ENCODE data around the gene SCT. TPM values are rescaled to one million over a fixed set of nuclear protein-coding genes. Genes with fewer than 3 reads are reported as not detected.

SCT gene
- polyA plus RNA-seq, 3 donors = not detected

GRCh38 chr11:596374-596773, 30.6 kb downstream of the SCT start:
- no peak overlapping the region for H3K9ac ChIP-seq (ENCODE audit: insufficient read depth, low read length, poor library complexity, severe bottlenecking)
- H3K4me1 ChIP-seq (ENCODE audit: control insufficient read depth in 1 of 2, insufficient read depth in 2 of 2, low read length in 2 of 2) = no peaks in the 10 kb centered on the region
- no peaks in the 10 kb centered on the region for H3K9me3 ChIP-seq (replicated peaks in 1 of 2; ENCODE audit: control insufficient read depth in 1 of 2, insufficient read depth in 1 of 2, low read length in 2 of 2)
- H3K27me3 ChIP-seq (ENCODE audit: control insufficient read depth in 2 of 2, insufficient read depth in 2 of 2, low read length in 2 of 2) = no peaks in the 10 kb centered on the region
- 76% methylated on average over 7 of the region's 10 CpGs for WGBS (ENCODE audit: insufficient coverage)
- no peak overlapping the region for H2AFZ ChIP-seq (ENCODE audit: insufficient read depth, low read depth, low read length, poor library complexity, severe bottlenecking)
- Mint-ChIP-seq H3K27ac (peak overlapping the region in 2 of 7 donors; percentile 6 to 60), H3K36me3 (peaks cover 67 to 97% of the 10 kb centered on the region in 2 donors), H3K9me3 (no peaks in the 10 kb centered on the region), H3K27me3 (ENCODE audit: low read depth in 3 of 3) (no peaks in the 10 kb centered on the region), H3K4me1 (no peaks in the 10 kb centered on the region), H3K4me3 (no peak overlapping the region)
- no peak overlapping the region for H3K27ac ChIP-seq (ENCODE audit: low read depth in 1 of 2, low read length in 2 of 2)
- H3K4me2 ChIP-seq (replicated peaks; ENCODE audit: extremely low read depth, low read length, poor library complexity, severe bottlenecking) = no peak overlapping the region
- no peak for TF ChIP-seq CTCF (IDR thresholded peaks at IDR 0.05)
- intact Hi-C loops (cut with micrococcal nuclease) = no loop called here
- H3K79me2 ChIP-seq (ENCODE audit: insufficient read depth, low read length) = peaks cover 4% of the 10 kb centered on the region
- DNase-seq = no peak
- H3K36me3 ChIP-seq (replicated peaks in 1 of 2; ENCODE audit: control insufficient read depth in 1 of 2, insufficient read depth in 2 of 2, low read length in 2 of 2) = peaks cover 88 to 94% of the 10 kb centered on the region in 2 donors
- H4K20me1 ChIP-seq (ENCODE audit: insufficient read depth, low read length) = peaks cover 65% of the 10 kb centered on the region
- no peak overlapping the region for H3K4me3 ChIP-seq (replicated peaks in 1 of 3; ENCODE audit: low read depth in 2 of 3, low read length in 3 of 3)

GRCh38 chr11:595400-595799, 31.6 kb downstream of the SCT start:
- peaks cover 65% of the 10 kb centered on the region for H4K20me1 ChIP-seq (ENCODE audit: insufficient read depth, low read length)
- peaks cover 4% of the 10 kb centered on the region for H3K79me2 ChIP-seq (ENCODE audit: insufficient read depth, low read length)
- Mint-ChIP-seq H3K9me3 (no peaks in the 10 kb centered on the region), H3K36me3 (peaks cover 74 to 97% of the 10 kb centered on the region in 2 donors), H3K4me1 (no peaks in the 10 kb centered on the region), H3K27me3 (ENCODE audit: low read depth in 3 of 3) (peaks cover 0 to 2% (median 0%) of the 10 kb centered on the region in 3 donors), H3K27ac (no peak overlapping the region), H3K4me3 (no peak overlapping the region)
- no peaks in the 10 kb centered on the region for H3K4me1 ChIP-seq (ENCODE audit: control insufficient read depth in 1 of 2, insufficient read depth in 2 of 2, low read length in 2 of 2)
- no peak for DNase-seq
- H3K36me3 ChIP-seq (replicated peaks in 1 of 2; ENCODE audit: control insufficient read depth in 1 of 2, insufficient read depth in 2 of 2, low read length in 2 of 2) = peaks cover 87 to 97% of the 10 kb centered on the region in 2 donors
- no peak overlapping the region for H3K4me3 ChIP-seq (replicated peaks in 1 of 3; ENCODE audit: low read depth in 2 of 3, low read length in 3 of 3)
- H3K9me3 ChIP-seq (replicated peaks in 1 of 2; ENCODE audit: control insufficient read depth in 1 of 2, insufficient read depth in 1 of 2, low read length in 2 of 2) = no peaks in the 10 kb centered on the region
- intact Hi-C loops (cut with micrococcal nuclease) = no loop called here
- H3K27ac ChIP-seq (ENCODE audit: low read depth in 1 of 2, low read length in 2 of 2) = no peak overlapping the region
- WGBS (ENCODE audit: insufficient coverage) = 93% methylated on average over 8 of the region's 10 CpGs
- no peak for TF ChIP-seq CTCF (IDR thresholded peaks at IDR 0.05)
- no peak overlapping the region for H2AFZ ChIP-seq (ENCODE audit: insufficient read depth, low read depth, low read length, poor library complexity, severe bottlenecking)
- H3K27me3 ChIP-seq (ENCODE audit: control insufficient read depth in 2 of 2, insufficient read depth in 2 of 2, low read length in 2 of 2) = no peaks in the 10 kb centered on the region
- no peak overlapping the region for H3K4me2 ChIP-seq (replicated peaks; ENCODE audit: extremely low read depth, low read length, poor library complexity, severe bottlenecking)
- H3K9ac ChIP-seq (ENCODE audit: insufficient read depth, low read length, poor library complexity, severe bottlenecking) = no peak overlapping the region
